Measurements from ENCODE around the gene JAZF1.
A peak's percentile ranks its signal among the peaks of the same experiment; 100 is the strongest.

The JAZF1 gene

GRCh38 chr7:28069807-28070206 is 110.8 kb downstream of the JAZF1 start:
- no peak for DNase-seq

GRCh38 chr7:28069388-28069787 is 111.2 kb downstream of the JAZF1 start:
- DNase-seq: no peak

- no peak for DNase-seq
Measured at GRCh38 chr7:28068811-28069216, 111.8 kb downstream of the JAZF1 start.

- no peak for DNase-seq
Measured at GRCh38 chr7:28067171-28067570, 113.4 kb downstream of the JAZF1 start.

- DNase-seq: no peak
Measured at GRCh38 chr7:28065721-28066285, 114.8 kb downstream of the JAZF1 start.

GRCh38 chr7:28065308-28065707 is 115.3 kb downstream of the JAZF1 start:
- DNase-seq: no peak

- DNase-seq: no peak
Measured at GRCh38 chr7:28064437-28064836, 116.2 kb downstream of the JAZF1 start.

- DNase-seq: peak; percentile 50
Measured at GRCh38 chr7:28062197-28062991, 118.2 kb downstream of the JAZF1 start.

- DNase-seq: no peak
Measured at GRCh38 chr7:28061824-28062196, 118.8 kb downstream of the JAZF1 start.

- DNase-seq: no peak
Measured at GRCh38 chr7:28060371-28060950, 120.1 kb downstream of the JAZF1 start.

- no peak for DNase-seq
Measured at GRCh38 chr7:28055161-28055544, 125.4 kb downstream of the JAZF1 start.

- no peak for DNase-seq
Measured at GRCh38 chr7:28054531-28055160, 125.9 kb downstream of the JAZF1 start.

- no peak for DNase-seq
Measured at GRCh38 chr7:28052933-28053332, 127.7 kb downstream of the JAZF1 start.

GRCh38 chr7:28048694-28049093 is 131.9 kb downstream of the JAZF1 start:
- DNase-seq: no peak

GRCh38 chr7:28046035-28046434 is 134.6 kb downstream of the JAZF1 start:
- no peak for DNase-seq

- no peak for DNase-seq
Measured at GRCh38 chr7:28045592-28045991, 135.0 kb downstream of the JAZF1 start.

- DNase-seq: no peak
Measured at GRCh38 chr7:28044825-28045224, 135.8 kb downstream of the JAZF1 start.

- DNase-seq: no peak
Measured at GRCh38 chr7:28042721-28043120, 137.9 kb downstream of the JAZF1 start.

GRCh38 chr7:28041508-28042314 is 138.9 kb downstream of the JAZF1 start:
- no peak for DNase-seq

GRCh38 chr7:28038175-28038797 is 142.3 kb downstream of the JAZF1 start:
- DNase-seq: no peak

GRCh38 chr7:28037220-28038010 is 143.2 kb downstream of the JAZF1 start:
- DNase-seq: no peak

GRCh38 chr7:28036696-28037095 is 143.9 kb downstream of the JAZF1 start:
- DNase-seq: no peak
